Measurements from ENCODE around the gene SNX1. TPM values are rescaled to one million over a fixed set of nuclear protein-coding genes. Genes with fewer than 3 reads are reported as not detected.
"Not testable (repeated sequence)": the region's sequence is repeated elsewhere in the genome, so short reads cannot be mapped to it uniquely, and the experiment has no call there.

Gene SNX1
- total and polyA plus RNA-seq, 2 donors, result 59.4 to 76.6 TPM

DNA sequence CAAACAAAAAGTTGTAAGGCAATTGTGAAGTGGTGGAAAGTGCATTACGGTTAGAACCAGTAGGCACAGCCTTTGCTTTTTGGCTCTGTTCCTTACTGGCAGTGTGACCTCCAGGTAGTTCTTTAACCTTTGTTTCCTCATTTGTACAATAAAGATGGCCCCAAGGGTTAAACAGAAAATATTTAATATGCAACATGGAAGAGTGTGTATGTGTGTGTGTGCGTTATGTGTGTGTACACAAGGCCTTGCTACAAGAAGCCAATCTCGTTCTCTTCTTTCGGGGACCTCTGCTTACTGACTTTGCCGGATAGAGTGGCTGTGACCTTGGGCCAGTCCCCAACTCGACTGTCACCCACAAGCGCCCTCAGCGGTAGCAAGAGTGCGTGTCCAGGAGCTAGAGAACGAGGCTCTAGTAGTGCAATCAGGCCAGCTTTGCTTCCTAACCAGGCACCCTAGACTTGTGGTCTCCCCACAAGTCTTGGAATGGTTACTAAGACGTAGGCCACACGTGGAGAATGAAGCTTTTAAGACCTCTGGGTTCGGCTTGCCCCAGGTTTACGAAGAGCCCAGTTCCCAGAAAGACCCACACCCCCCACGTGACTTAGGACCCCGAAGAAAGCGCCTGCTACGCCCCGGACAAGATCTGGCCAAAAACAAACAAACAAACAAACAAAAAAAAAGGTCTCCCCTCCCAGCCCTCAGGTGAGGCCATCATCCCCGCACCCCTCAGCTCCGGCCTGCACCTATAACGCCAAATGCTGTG is 2.7 kb upstream of the SNX1 start:
- H3K4me3 ChIP-seq (ENCODE audit: low read depth, low read length), result peak overlapping the region; percentile 61
- DNase-seq (ENCODE audit: extremely low spot score), result no peak
- H3K36me3 ChIP-seq (ENCODE audit: insufficient read depth), result no peaks in the 10 kb centered on the region
- 5% methylated on average over 22 of the region's 22 CpGs for WGBS
- H3K27ac ChIP-seq (ENCODE audit: low read depth), result no peak overlapping the region
- no peaks in the 10 kb centered on the region for H3K4me1 ChIP-seq (ENCODE audit: insufficient read depth)

DNA sequence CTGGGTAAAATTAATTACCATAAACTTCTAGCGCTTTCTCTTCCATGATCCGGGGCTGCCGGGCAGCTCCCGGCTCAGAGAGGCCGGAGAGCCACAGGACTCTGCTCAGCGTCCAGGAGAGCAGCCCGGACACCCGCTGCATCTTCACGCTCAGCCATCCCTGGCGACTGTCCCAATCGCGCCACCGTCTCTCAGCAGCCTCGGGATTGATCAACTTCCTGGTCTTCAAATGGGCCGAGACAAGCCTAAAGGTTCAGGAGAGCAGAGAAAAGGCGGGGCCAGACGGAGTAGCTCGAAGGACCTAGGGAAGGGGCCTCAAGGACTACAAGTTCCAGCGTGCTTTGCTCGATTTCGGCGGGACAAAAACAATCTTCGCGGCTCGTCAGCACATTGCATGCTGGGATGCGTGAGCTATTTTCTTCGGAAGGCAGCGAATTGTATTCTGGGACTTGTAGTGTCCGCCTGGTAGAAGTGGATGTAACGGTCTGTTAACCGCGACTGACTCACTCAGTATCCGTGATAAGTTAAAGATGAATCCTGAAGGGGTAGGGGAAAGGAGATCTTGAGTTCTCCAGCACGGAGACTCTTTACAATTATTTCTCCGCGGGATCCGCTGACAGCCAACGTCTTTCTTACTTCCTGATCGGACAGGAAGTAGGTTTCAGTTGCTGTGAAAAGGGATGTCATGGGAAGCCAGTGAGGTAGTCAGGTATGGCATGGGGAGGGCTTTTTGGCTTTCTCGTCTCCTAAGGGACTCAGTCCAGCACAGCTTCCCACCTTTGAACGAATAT is 2.0 kb upstream of the SNX1 start, which contains the start of gene CIAO2A:
CIAO2A (minus strand) TSS at position 212 of the 791 bp plus-strand sequence; CDS start at position 142, 70 bp downstream.
- Histone ChIP-seq H3K27ac (ENCODE audit: low read depth) (peak within 1 kb of the TSS; percentile 82), H3K36me3 (ENCODE audit: insufficient read depth) (no peaks in the 10 kb centered on the region), H3K4me3 (ENCODE audit: low read depth, low read length) (peak within 1 kb of the TSS; percentile 61), H3K4me1 (ENCODE audit: insufficient read depth) (no peaks in the 10 kb centered on the region)
- under 1% methylated on average over 41 of the region's 41 CpGs for WGBS
- DNase-seq (ENCODE audit: extremely low spot score), result peak; percentile 98

DNA sequence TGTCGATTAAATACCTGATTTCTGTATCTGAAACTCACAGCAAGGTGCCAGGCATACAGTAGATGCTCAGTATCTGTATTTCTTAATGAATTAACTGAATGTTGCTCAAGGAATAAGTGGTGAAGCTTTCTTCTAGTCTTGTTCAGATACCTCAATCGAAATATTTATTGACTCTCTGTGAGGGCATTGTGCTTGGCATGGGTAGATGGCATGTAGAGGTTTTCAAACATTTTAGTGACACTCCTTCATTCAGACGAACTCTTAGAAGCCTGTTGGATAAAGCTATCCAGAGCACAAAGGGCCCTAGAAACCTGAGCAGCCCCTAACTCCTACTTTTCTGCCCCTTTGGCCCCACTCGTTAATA is 369 bp upstream of the SNX1 start:
- Histone ChIP-seq H3K4me1 (ENCODE audit: insufficient read depth) (no peaks in the 10 kb centered on the region), H3K4me3 (ENCODE audit: low read depth, low read length) (no peak overlapping the region), H3K27ac (ENCODE audit: low read depth) (peak overlapping the region; percentile 85), H3K36me3 (ENCODE audit: insufficient read depth) (no peaks in the 10 kb centered on the region)
- no peak for DNase-seq (ENCODE audit: extremely low spot score)
- WGBS, result 35% methylated on average over 4 of the region's 4 CpGs

DNA sequence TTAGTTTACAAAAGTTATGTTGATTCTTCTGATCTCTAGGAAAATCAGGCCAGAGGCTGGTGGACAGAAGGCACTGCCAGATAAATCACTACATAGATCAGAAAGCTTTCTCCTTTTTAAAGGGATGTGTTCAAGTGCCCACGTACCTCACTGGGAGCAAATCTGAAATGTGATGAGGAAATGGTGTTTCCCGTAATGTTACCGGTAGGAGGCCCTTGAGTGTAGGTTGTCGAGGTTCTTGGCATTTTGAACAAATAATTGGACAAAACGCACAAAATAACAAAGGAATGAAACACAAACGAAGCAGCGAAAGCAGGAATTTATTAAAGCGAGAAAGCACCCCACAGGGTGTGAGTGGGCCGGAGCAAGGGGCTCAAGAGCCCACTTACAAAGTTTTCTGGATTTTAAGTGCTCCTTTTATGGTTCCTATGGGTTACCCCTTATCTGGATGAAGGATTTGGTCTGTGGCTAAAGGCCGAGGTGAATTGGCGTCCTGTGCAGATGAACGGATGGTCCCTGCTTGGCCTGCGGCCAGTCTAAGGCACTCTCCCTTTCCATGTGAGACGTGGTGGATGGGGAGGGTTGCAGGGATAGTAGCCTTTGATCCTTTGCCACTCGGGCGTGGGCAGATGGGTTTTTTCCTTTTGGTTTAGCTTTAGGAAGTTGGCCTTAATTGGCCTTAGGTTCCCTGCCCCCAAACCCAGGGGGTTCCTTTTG is 1.0 kb downstream of the SNX1 start:
- no peak for DNase-seq (ENCODE audit: extremely low spot score)
- WGBS, result 4% methylated on average over 16 of the region's 16 CpGs
- Histone ChIP-seq H3K27ac (ENCODE audit: low read depth) (no peak overlapping the region), H3K36me3 (ENCODE audit: insufficient read depth) (no peaks in the 10 kb centered on the region), H3K4me3 (ENCODE audit: low read depth, low read length) (peak overlapping the region; percentile 81), H3K4me1 (ENCODE audit: insufficient read depth) (no peaks in the 10 kb centered on the region)

DNA sequence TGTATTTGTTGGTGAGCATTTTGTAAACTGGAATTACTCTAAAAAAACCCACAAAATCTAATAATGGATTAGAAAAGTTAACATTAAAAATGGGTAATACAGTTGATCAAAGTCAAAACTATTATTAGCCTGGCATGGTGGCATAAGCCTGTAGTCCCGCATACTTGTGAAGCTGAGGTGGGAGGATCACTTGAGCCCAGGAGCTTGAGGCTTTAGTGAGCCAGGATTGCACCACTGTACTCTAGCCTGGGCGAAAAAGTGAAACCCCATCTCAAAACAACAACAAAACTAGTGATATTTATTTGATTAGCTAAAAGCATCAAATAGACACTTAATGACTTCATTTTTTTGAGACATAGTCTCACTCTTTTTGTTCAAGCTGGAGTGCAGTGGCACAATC is 3.6 kb downstream of the SNX1 start:
- no peak overlapping the region for H3K27ac ChIP-seq (ENCODE audit: low read depth)
- 79% methylated on average over 2 of the region's 2 CpGs for WGBS
- H3K4me1 ChIP-seq (ENCODE audit: insufficient read depth), result no peaks in the 10 kb centered on the region
- DNase-seq (ENCODE audit: extremely low spot score), result no peak
- no peak overlapping the region for H3K4me3 ChIP-seq (ENCODE audit: low read depth, low read length)
- no peaks in the 10 kb centered on the region for H3K36me3 ChIP-seq (ENCODE audit: insufficient read depth)

DNA sequence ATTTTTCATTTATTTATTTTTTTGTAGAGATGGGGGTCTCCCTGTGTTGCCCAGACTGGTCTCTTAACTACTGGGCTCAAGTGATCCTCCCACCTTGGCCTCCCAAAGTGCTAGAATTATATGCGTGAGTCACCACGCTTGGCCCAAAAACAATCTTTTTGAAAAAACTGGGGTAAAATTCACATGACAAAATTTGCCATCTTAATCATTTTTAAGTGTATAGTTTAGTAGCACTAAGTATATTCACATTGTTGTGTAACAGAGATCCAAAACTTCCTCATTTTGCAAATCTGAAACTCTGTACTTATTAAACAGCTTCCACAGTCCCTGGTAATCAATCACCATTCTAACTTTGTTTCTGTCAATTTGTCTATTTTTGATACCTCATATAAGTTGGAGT is 5.2 kb downstream of the SNX1 start:
- no peaks in the 10 kb centered on the region for H3K4me1 ChIP-seq (ENCODE audit: insufficient read depth)
- no peak overlapping the region for H3K4me3 ChIP-seq (ENCODE audit: low read depth, low read length)
- no peak overlapping the region for H3K27ac ChIP-seq (ENCODE audit: low read depth)
- H3K36me3 ChIP-seq (ENCODE audit: insufficient read depth), result no peaks in the 10 kb centered on the region
- 87% methylated on average over 2 of the region's 2 CpGs for WGBS
- no peak for DNase-seq (ENCODE audit: extremely low spot score)

DNA sequence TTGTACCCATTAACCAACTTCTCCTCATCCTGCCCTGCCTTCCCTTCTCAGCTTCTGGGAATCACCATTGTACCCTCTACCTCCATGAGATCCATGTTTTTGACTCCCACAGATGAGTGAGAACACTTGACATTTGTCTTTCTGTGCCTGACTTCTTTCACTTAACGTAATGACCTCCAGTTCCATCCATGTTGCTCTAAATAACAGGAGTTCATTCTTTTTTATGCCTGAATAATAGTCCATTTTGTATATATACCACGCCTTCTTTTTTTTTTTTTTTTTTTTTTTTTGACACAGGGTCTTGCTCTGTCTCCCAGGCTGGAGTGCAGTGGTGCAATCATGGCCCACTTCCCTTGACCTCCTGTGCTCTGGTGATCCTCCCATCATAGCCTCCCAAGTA is 6.7 kb downstream of the SNX1 start:
- no peak for DNase-seq (ENCODE audit: extremely low spot score)
- WGBS, result 98% methylated on average over 2 of the region's 2 CpGs
- Histone ChIP-seq H3K4me3 (ENCODE audit: low read depth, low read length) (no peak overlapping the region), H3K27ac (ENCODE audit: low read depth) (no peak overlapping the region), H3K4me1 (ENCODE audit: insufficient read depth) (peaks cover 2% of the 10 kb centered on the region), H3K36me3 (ENCODE audit: insufficient read depth) (no peaks in the 10 kb centered on the region)

DNA sequence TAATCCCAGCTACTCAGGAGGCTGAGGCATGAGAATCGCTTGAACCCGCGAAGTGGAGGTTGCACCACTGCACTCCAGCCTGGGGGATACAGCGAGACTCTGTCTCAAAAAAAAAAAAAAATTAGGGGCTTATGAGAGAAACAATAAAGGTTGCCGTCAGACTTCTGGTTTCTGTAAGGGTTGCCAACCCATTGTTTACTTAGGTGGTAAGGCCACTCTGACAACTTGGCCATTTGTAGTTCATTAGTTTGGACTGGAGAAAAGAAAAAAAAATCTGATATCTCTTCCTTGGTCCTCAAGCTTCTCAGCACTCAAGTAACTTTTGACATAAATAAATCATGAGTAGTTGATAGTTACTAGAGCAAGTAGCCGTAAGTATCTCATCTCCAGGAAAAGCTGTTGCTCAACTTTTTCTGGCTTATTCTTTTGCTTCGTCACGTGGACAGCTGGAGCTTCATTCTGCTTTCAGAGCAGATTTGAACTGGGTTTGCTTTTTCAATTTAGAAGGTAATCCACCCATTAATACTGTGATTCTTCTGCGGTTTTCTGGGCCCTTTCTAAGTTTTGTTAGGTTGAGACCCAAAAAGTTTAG is 9.4 kb downstream of the SNX1 start:
- 65% methylated on average over 9 of the region's 9 CpGs for WGBS
- Histone ChIP-seq H3K27ac (ENCODE audit: low read depth) (no peak overlapping the region), H3K36me3 (ENCODE audit: insufficient read depth) (peaks cover 2% of the 10 kb centered on the region), H3K4me3 (ENCODE audit: low read depth, low read length) (no peak overlapping the region), H3K4me1 (ENCODE audit: insufficient read depth) (peaks cover 2% of the 10 kb centered on the region)
- no peak for DNase-seq (ENCODE audit: extremely low spot score)

DNA sequence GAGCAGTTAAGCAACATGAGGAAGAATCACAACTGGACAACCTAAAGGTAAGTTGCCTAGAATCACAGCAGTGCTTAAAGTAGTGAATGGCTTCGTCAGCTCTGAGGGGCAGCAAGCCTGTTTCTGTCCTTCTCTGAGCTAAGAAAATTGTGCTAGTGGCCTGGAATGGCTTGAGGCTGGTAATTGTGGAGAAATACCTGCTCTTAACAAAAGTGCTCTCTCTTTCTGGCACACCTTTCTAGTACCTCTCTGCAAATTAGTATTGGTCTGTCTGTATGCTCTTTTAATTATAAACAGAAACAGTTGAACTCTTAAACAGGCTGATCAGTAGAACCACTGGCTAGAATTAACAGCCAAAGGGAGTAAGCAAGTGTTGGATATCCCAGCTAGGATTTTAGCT is 11.6 kb downstream of the SNX1 start:
- WGBS, result 94% methylated on average over 1 of the region's 1 CpG
- peaks cover 2% of the 10 kb centered on the region for H3K4me1 ChIP-seq (ENCODE audit: insufficient read depth)
- no peak for DNase-seq (ENCODE audit: extremely low spot score)
- H3K36me3 ChIP-seq (ENCODE audit: insufficient read depth), result peaks cover 2% of the 10 kb centered on the region
- no peak overlapping the region for H3K27ac ChIP-seq (ENCODE audit: low read depth)
- H3K4me3 ChIP-seq (ENCODE audit: low read depth, low read length), result no peak overlapping the region

DNA sequence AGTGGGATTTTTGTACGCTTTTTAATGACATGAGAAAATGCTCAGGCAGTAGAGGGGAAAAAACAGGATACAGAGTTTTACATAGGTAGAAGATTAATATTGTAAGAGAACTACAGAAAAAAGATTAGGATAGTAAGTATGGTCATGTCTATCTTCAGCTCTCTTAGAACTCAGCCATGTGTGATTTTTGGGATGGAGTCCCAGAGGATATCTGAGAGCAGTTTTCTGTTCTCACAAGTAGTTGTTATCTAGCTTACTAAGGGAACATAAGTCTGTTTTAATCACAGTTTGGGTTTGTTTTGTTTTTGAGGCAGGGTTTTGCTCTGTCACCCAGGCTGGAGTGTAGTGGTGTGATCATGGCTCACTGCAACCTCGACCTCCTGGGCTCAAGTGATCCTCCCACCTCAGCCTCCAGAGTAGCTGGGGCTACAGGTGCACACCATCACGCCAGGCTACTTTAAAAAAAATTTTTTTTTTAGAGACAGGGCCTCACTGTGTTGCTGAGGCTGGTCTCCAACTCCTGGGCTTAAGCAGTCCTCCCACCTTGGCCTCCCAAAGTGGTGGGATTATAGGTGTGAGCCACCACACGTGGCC is 14.4 kb downstream of the SNX1 start:
- H3K4me3 ChIP-seq (ENCODE audit: low read depth, low read length); DNase-seq (ENCODE audit: extremely low spot score); H3K27ac ChIP-seq (ENCODE audit: low read depth); H3K4me1 ChIP-seq (ENCODE audit: insufficient read depth); H3K36me3 ChIP-seq (ENCODE audit: insufficient read depth): not testable (repeated sequence)
- WGBS, result 96% methylated on average over 4 of the region's 4 CpGs

DNA sequence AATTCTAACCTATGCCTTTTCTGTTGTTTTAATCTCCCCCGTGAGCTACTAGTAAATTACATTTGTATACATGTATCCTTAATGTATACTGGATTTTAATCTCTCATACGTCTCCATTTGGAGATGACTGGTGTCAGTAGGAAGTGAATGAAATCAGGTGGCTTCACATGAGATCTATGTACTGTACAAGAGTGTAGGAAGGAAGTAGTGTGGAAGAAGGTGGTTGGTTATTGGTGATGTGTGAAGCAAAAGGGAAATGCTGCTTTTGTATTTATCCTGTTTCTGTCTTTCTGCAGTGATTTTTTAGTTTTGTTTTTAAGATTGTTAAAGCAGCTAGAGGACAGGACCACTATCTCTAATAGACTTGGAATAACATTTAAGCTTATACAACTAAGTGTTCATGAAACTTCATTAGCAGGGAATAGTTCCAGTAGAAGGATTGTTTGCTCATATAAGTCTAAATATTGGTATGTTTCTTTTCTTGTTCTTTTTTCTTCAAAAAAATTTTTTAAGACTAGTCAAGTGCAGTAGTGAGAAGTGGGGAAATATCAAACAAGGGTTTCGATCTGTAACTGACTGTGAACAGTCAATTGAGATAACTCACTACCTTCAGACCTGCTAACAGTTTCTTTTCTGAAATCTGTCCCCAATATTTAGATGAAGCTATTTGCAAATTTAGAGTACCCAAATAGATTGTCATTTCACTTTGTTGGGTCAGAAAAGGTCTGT is 15.3 kb downstream of the SNX1 start:
- peaks cover 2% of the 10 kb centered on the region for H3K36me3 ChIP-seq (ENCODE audit: insufficient read depth)
- H3K4me1 ChIP-seq (ENCODE audit: insufficient read depth), result peaks cover 2% of the 10 kb centered on the region
- DNase-seq (ENCODE audit: extremely low spot score), result no peak
- WGBS, result 83% methylated on average over 3 of the region's 3 CpGs
- no peak overlapping the region for H3K4me3 ChIP-seq (ENCODE audit: low read depth, low read length)
- no peak overlapping the region for H3K27ac ChIP-seq (ENCODE audit: low read depth)

DNA sequence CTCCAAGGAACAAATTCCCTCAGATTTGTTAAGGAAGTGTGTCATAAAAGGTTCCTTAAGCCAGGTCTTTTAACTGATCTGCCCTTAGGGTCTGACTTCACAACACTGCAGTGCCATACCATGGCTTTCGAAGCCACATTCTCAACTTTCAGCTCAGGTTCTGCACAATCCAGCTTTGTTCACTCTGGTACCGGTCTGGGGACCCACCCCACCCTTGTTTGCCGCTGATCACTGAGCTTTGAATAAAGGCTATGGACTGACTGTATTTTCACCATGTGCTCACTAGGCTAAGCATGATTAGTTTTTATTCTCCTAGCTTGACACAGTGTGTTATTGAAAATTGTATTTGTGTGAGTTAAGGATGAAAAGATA is 15.9 kb downstream of the SNX1 start:
- no peak for DNase-seq (ENCODE audit: extremely low spot score)
- Histone ChIP-seq H3K36me3 (ENCODE audit: insufficient read depth) (peaks cover 2% of the 10 kb centered on the region), H3K4me3 (ENCODE audit: low read depth, low read length) (no peak overlapping the region), H3K27ac (ENCODE audit: low read depth) (no peak overlapping the region), H3K4me1 (ENCODE audit: insufficient read depth) (peaks cover under 1% of the 10 kb centered on the region)
- 86% methylated on average over 3 of the region's 3 CpGs for WGBS

Data from urinary bladder (tissue), 4 donors.